CD4-positive, alpha-beta T cell treated with Interleukin-12 subunit alpha and Interleukin-12 subunit beta, for 1 hour (primary cell): ENCODE data around the gene MYO3B.
"Not testable (repeated sequence)": the region's sequence is repeated elsewhere in the genome, so short reads cannot be mapped to it uniquely, and the experiment has no call there.

Source experiments
- DNase-seq: peaks from one replicate; pipeline ENCODE4 v3.0.0-alpha.2; 2020

MYO3B gene

DNA sequence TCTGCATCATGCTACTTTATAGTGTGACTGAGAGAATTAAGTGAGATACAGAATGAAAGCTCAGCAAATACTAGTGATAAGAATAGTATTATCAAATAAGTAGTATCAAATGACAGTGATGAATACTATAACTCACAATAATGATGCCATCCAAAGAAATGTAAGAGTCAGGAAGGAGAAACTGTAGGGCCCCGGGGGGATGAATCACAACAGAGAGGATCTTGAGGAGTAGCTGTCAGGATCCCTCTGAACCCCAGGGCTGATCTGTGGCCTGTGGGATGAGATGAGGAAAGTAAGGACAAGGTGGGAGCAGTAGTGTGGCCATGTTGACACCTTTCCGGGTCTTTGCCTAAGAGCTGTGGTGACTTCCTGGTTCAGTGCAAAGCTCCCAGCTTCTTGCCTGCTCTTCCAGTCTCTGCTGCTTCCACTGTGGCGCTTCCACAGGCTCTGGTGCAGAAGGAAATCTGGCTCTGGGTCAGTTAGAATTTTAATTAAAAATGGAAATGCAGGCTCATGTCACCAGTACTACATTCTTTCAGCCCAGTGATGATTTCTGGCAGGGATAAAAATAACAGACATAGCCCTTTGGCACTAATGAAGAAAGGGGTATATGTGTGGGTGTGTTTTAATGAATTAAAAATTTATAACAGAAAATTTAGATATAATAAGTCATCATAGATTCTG is 166.9 kb downstream of the MYO3B start:
- DNase-seq: no peak

DNA sequence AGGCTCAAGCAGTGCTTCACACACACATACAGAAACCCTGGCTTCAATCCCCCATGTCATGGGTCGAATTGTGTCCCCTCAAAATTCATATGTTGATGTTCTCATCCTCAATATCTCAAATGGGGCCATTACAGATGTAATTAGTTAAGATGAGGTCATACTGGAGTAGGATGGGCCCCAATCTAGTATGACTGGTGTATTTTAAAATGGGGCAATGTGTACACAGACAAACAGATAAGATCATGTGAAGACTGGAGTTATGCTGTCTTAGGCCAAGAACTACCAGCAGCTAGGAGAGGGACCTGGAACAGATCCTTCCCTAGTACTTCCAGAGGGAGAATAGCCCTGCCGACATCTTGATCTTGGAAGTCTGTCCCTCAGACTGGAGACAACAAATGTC is 167.7 kb downstream of the MYO3B start:
- no peak for DNase-seq

DNA sequence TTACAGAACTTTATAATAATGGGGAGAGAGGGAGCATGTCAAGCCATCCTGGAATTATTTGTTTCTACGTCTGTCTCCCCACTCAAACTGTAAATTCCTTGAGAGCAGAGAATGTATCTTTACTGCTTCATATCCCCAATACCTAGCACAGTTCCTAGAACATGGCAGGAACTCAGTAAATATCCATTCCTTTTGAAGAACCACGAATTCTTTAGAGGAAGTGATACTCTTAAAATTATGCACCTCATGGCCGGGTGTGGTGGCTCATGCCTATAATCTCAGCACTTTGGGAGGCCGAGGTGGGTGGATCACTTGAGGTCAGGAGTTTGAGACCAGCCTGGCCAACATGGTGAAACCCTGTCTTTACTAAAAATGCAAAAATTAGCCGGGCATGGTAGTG is 171.3 kb downstream of the MYO3B start:
- not testable (repeated sequence) for DNase-seq

DNA sequence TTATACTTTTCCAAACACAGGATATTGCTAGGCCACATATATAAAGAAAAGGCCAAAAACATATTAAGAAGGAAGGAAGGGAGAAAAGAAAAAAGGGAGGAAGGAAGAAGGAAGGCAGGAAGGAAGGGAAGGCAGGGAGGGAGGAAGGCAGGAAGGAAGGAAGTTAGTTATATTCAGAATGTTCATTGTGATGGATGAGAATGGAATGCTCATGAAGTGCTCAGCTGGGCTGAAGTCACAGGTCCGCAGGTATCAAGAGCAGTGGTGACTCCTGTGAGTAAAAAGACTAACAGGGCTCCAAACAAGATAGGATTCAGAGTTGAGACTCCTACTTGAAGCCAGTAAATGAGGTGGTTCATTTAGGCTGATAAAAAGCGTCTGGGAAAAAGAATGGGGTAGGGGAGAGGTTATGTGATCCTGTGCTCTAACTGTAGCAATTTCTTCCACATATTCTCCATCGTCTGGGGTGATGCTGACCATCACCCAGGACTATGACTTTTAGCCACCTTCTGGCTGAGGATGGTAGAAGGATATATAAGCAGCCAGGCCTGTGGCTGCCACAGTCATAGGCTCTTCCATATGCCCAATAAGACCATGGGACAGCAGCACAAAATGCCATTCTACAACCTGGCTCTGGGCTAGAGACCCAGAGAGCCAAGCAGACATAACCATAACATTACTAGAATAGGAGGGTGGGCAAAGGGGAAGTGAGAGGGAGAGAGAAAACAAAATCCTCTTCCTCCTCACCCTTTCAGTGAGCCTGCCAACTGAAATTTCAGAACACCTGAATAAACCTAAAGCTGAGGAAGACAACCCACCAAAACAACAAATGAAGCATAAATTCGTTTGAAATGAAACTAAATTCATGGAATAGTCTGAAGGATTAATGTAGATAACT is 173.2 kb downstream of the MYO3B start:
- DNase-seq: no peak

DNA sequence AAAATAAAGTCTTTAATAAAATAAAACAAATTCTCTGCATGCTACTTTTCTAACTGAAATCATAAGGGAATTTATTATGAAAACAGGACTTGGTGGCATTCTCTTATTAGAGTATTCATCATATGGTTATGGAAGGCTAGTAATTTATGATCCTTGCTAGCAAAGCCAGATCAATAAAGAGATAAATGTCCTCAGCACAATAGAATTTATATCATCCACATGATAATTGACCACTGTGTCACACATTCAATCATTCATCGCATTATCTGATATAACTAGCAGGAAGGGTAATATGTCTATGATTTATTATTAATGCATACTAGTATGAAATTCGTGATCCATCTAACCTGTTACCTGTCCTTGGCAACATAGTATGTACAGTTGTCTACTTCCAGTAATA is 175.8 kb downstream of the MYO3B start:
- DNase-seq: no peak

DNA sequence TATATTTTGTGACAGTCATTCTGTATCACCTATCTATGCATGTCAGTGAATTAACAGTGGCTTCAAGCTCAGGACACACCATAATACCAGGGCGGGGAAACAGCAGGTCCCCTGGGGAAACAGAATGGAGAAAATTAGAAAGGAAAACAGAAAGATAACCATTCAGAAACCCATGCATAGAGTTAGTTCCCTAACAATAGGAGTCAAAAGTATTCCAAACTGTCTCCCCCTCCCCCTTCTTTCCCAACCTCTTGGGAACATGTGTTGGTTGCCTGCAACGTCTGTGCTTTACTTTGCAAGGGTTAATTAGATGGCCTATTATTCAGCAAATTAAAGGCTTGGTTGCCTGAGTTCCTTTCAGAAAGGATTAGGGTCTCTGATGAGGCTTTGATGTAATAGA is 176.4 kb downstream of the MYO3B start:
- no peak for DNase-seq

DNA sequence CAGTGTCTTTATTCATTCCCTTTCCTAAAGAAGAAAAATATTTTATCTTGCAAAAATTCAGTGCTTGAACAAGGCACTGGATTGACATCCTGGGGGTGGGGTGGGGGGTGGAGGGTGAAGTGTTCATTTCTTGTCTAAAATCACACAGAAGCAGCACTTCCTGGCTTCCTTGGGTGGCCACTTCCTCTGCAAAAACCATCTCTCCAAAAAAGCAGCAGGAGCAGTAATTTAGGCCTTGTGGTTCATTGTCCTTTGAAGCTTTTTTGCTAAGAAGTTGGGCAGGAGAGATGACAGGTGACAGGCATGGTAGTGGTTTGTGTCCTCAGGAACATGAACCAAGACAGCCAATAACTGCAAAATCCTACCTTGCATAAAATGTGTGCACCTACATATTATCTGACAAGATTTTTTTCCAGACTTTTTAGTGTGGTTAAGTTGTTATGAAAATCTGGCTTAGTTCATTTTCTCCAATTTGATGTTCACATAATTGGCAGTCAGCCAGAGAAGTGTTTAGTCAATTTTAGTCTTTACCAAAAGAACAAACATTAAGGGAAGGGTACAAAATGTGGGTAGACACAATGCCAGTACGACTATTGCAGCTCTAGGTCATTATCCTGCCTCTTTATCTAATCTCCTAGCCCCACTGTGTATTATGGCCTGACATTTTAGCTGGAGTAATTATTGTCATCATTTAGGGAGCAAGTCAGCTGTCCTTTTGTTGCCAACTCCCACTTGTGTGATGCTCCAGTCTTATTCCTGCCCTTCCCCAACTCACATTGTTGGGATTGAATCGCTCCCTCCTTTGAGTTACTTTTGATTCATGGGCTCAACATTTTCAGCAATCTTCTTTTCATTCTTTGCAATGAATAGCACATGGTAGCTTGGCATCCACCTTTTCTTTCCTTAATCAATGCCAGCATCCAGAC is 177.2 kb downstream of the MYO3B start:
- DNase-seq: no peak

DNA sequence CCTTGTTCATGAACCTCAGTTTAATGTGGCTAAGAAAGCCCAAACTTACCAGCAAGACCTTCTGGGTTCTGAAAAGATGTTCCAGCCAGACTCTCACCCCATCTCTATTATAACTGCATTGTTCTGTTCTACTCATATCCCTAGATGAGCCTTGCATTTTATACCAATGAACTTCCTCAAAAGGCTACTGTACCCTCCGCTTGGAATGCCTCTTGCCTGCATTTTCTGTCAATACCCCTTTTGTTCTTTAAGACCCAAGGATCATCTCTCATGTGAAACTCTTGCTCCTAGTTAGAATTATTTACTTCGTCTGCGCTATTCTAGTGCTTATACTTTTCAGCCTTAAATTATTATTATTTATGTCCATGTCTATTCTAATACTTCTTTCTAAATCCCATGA is 181.5 kb downstream of the MYO3B start:
- DNase-seq: no peak

DNA sequence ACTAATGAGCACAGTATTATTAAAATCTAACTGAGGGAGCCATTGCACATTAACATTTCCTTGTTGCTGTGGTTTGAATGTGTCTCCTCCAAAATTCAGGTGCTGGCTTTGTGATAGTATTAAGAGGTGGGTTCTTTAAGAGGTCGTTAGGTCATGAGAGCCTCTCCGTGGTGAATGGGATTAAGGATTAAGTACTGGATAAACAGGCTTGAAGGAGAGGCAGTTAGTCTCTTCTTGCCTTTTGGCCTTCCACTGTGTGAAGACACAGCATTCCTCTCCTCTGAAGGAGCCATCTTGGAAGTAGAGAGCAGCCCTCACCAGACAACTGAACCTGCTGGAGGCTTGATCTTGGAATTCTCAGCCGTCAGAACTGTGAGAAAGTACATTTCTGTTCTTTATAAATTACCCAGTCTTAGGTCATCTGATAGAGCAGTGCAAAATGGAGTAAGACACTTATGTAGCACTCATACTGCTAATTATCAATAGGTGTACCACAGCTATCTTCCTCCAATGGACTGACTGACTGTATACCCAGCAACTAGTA is 182.7 kb downstream of the MYO3B start:
- no peak for DNase-seq

DNA sequence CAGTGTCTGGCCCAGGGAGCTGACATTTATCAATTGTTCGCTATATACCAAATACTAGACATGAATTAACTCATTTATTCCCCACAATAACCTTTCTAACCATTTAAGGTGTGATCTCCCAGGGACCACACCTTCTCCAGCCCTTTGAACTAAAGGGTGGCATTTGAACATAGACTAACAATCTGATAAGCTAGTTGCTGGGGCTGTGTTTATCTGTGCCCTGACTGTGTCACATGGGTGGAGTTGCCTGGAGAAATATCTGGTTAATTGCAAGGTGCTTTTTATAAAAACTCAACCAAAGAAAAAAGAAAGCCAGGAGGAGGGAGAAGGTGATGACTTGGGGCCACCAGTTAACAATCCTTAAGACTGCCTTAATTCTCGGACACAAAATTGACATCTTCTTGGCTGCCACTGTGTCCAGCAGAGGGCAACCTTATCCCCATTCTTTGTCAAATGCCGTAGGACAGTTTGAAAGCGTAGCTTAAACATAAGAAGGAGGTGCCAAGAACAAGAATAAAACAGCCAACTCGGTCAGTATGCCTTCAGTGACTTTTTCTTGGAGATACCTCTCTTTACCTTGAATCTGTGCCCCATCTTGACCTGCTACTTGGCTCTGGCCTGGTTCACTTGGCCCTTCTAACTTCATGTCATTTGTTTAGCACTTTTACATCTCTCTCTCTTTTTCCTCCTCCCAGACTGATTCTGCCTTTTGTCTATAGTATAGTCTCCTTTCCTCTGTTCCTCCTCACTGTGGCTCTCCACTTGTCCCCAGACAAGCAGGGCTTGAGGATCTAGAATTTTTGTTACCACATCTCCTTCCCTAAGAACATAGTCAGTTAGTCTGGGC is 183.4 kb downstream of the MYO3B start:
- DNase-seq: peak; percentile 52

DNA sequence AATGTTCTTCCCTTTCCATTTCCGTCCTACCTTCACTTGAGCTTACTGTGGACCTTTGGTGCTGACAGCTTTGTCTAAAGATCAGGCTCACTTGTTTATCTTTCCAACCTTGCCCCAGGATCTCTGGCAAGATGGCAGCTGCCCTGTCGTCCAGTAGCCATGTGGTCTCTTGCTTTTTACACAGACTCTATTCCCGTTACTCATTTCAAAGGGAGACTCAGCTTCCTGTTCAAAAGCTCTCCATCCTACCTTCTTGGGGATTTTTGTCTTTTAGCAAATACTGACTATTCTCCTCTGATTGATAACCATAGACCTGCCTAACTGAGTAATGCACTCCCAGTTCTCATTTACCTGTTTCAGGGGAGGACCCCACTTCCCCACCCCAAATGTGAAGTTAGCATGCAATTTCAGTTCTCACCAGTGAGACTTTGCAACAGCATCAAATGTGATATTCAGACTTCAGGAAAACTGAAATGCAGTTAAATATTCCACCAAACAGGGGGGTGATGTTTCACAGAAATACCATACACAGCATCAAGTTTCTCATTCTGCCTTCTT is 184.4 kb downstream of the MYO3B start:
- DNase-seq: no peak

DNA sequence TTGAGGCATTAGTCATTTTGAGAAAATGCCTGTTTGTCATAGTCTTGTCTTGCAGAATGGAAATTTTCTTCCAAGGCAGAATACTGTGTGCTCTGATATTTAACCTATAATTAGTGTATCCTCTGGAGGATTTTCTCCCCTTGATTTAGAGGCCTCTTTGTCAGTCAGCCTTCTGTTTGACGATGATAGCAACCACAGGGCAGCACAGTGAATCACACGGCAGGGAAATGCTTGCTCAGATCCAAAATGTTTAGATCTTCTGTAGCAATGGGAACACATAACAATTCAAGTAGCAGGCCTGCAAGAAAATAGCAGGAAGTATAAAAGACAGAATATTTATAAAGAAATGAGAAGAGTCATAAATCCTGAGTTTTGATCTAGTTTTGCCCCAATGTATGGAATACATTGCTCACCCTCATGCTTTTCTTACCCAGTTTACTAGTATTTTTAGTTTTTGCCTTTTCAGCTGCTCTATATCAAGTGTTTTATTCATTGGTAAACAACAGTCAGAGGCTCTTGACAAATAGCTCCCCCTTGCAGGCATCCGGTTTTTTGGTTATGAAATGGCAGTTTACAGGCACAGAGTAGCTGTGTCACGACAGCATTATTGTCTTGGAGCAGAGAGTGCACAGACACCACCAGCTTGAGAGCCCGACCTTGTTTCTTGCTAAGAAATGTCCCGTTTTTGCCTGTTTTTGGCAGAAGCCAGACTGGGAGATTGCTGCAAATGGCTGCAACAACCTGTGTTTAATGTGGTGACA is 185.1 kb downstream of the MYO3B start:
- no peak for DNase-seq

DNA sequence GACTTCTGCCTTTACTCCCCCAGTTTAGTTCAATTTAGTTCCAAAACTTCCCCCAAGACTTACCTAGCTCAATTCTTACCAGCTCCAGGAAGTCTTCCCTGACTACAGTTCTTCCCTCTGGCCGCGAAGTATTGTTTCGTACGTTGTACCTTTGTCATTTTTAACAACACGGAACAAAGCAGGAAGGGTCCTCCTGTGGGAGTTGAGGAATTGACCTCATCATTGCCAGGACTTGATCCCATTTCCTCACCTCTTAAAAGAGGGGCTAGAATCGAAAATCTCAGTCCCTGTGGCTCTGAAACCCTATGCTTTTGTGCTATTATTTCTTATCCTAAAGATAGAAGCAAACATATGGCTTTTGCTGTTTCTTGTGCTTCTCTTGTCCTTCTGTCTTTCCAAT is 187.1 kb downstream of the MYO3B start:
- DNase-seq: no peak

DNA sequence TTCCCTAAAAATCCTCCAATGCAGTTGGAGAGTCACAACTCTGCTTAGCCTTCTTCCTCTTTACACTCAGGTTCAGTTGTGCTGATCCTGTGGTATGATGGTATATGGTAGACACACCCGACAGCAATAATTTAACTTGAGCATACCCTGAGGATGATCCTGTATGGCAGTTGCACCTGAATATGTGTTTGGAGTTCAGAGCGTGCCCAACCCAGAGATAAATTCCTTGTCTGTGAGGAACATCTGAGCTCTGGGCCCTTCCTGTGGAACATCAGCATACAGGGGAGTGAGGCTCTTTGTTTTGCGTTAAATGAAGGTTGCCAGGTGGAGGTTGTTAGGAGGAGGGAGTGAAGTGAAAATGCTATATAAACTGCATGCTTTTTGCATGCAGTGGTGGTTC is 187.7 kb downstream of the MYO3B start:
- DNase-seq: no peak

DNA sequence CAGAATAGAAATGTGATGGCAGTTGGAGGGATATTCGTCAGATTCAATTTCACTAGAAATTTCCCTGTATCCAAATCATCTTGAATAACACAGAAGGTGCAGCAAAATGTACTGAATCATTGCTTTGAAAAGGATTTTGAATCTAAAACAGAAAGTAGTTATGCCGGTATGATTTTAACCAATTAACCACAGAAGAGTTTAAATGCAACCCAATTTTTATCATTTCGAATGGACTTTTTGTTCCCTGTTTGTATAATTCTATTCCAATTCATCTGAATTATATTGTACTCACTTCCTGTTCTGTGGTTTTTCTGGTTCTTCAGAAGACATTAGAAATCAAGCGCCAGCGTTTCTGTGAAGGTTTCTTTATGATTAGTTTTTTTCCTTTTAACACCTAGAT is 190.4 kb downstream of the MYO3B start:
- DNase-seq: no peak

DNA sequence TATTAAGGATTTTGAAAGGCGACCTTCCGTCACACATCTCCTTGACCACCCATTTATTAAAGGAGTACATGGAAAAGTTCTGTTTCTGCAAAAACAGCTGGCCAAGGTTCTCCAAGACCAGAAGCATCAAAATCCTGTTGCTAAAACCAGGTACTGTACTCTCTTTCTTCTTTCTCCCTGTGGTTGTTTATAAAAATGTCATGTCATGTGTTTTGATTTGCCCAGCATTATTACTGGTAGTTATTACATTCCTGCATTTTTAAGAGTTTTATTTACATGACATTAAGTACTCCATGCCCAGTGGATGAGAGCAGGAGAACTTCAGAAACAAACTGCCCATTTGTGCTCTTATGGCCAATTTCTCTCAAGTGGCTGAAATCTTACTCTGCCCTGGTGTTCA is 191.3 kb downstream of the MYO3B start:
- DNase-seq: no peak

DNA sequence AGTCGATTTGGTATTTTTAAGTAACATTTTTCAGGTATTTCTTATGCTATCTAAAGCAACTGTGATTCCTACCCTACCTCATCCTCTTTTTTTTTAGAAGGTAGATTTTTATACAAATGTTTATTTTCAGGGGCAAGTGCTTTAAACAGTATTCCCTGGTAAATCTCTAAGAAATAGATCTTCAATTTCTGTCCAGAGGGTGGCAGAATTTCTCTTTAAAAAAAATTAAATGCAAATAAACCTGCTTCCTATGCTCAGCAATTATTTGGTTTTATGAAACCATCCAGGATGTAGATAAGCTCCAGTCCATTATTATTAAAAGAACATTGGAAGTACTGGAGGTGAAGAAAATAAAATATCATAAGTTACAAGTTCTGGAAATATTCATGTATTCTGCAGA is 191.9 kb downstream of the MYO3B start:
- DNase-seq: peak; percentile 6

DNA sequence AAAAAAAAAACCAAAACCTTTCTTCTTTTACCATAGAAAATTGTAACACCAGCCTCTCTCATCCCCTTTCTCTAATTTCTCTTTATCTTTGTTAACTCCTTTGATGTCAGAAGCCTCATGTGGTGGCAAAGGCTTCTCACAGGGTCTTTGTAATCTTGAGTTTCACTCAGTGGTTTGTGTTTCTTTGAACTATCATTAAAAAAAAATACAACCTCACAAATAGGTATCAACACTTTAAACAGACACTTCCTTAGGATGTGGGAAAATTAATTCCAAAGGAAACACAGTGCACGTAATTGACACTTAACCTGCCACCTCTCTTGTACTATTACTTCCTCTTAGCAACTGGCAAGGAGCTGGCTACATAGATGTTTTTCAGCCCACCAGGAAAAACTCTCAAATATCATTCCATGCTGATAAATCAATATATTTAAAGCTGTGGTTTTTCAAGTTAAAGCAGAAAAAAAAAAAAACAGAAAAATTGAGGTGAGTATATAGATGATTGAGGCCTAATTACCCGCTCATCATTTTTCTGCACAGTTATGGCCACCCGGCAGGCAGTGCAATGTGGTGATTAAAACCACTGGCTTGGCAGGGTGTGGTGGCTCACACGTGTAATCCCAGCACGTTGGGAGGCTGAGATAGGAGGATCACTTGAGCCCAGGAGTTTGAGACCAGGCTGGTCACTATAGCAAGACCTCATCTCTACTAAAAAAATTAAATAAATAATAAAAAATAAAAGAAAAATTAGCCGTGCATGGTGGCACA is 193.5 kb downstream of the MYO3B start:
- no peak for DNase-seq

DNA sequence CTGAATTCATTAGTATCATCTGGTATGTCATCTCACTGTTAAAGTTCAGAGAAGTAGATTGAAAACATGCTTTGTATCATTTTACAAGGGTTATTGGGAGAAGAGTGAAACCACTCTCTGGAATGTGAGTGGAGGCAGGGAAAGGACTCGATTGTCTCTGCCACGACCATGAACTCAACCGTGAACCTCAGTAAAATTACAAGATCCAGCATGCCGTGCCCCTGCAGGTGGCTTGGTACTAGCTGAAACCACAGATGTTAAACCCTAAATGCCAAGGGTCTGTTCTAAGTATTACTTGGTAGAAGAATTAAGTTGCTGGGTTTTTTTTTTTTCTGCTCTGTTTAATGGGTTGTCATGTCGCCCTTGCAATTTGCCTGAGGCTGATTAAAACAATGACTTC is 197.2 kb downstream of the MYO3B start:
- DNase-seq: no peak
